Camera-type eye (tissue), 1 donor: Measurements from ENCODE around the gene RDH5. TPM values are rescaled to one million over a fixed set of nuclear protein-coding genes. Genes with fewer than 3 reads are reported as not detected.

Source experiments
- total RNA-seq: library from RNA; depleted of rRNA; stranded (reverse); fragments of >200 nt; gene quantifications from one replicate; pipeline ENCODE4 v1.2.3, GENCODE V29; 2014

RDH5 gene
- total RNA-seq, result 48.5 TPM

GRCh38 chr12:55720071-55720564 lies at the start of gene RDH5:
Gene RDH5 (plus strand): TSS chr12:55720393. CDS start chr12:55721185, 792 bp downstream.

GRCh38 chr12:55707841-55708694 lies 12.1 kb upstream of the RDH5 start, which contains the start of gene ITGA7:
Gene ITGA7 (minus strand): TSS chr12:55707904. CDS start chr12:55707682, 222 bp downstream.

GRCh38 chr12:55715833-55716581 lies 4.2 kb upstream of the RDH5 start, which contains the start of gene BLOC1S1:
Gene BLOC1S1 (plus strand): TSS chr12:55716046. CDS start chr12:55716052, 6 bp downstream.

GRCh38 chr12:55728939-55729818 lies 9.0 kb downstream of the RDH5 start, which contains the start of gene CD63:
Gene CD63 (minus strand): TSS chr12:55729009. CDS start chr12:55728341, 668 bp downstream.

GRCh38 chr12:55742719-55743405 lies 22.7 kb downstream of the RDH5 start, which contains the start of gene GDF11:
Gene GDF11 (plus strand): TSS chr12:55743122. CDS start chr12:55743317, 195 bp downstream.

Other genes starting within 250 kb of the RDH5 start
- gene OR6C68, start 228.0 kb upstream of the RDH5 start, total RNA-seq, result not detected
- not detected for gene OR6C4, start 170.8 kb upstream of the RDH5 start, total RNA-seq
- not detected for gene OR2AP1, start 147.9 kb upstream of the RDH5 start, total RNA-seq
- not detected for gene OR10P1, start 83.5 kb upstream of the RDH5 start, total RNA-seq
- 54.5 TPM for gene ITGA7, start 12.5 kb upstream of the RDH5 start, total RNA-seq
- 95.7 TPM for gene BLOC1S1, start 4.3 kb upstream of the RDH5 start, total RNA-seq
- 307 TPM for gene CD63, start 8.6 kb downstream of the RDH5 start, total RNA-seq
- gene GDF11, start 22.7 kb downstream of the RDH5 start, total RNA-seq, result 22.3 TPM
- 65.7 TPM for gene SARNP, start 97.3 kb downstream of the RDH5 start, total RNA-seq
- 7.5 TPM for gene ORMDL2, start 97.6 kb downstream of the RDH5 start, total RNA-seq
- gene DNAJC14, start 109.2 kb downstream of the RDH5 start, total RNA-seq, result 45.7 TPM
- gene MMP19, start 122.5 kb downstream of the RDH5 start, total RNA-seq, result 2.3 TPM
- gene PYM1, start 207.5 kb downstream of the RDH5 start, total RNA-seq, result 20.8 TPM
- gene DGKA, start 210.8 kb downstream of the RDH5 start, total RNA-seq, result 35.2 TPM
- gene PMEL, start 245.6 kb downstream of the RDH5 start, total RNA-seq, result 363 TPM
- 17.2 TPM for gene CDK2, start 246.4 kb downstream of the RDH5 start, total RNA-seq